GM18870 (cell line): ENCODE data around the gene PEX10.

ENCODE experiments used
- ATAC-seq: cut with Tn5 transposase; IDR thresholded peaks from one replicate; pipeline ENCODE4 v1.9.1; 2021; ENCODE audit warnings: moderate library complexity; ENCODE audit not compliant: unreplicated experiment

PEX10 gene

GRCh38 chr1:2354511-2355372 lies 57.6 kb downstream of the PEX10 start:
- ATAC-seq = no peak
